ENCODE measurements around the gene GLDC. TPM values are rescaled to one million over a fixed set of nuclear protein-coding genes. Genes with fewer than 3 reads are reported as not detected.
"Not testable (repeated sequence)": the region's sequence is repeated elsewhere in the genome, so short reads cannot be mapped to it uniquely, and the experiment has no call there.

The GLDC gene
- total and polyA plus RNA-seq, 4 donors, result 0.10 to 1.5 (median 0.74) TPM

DNA sequence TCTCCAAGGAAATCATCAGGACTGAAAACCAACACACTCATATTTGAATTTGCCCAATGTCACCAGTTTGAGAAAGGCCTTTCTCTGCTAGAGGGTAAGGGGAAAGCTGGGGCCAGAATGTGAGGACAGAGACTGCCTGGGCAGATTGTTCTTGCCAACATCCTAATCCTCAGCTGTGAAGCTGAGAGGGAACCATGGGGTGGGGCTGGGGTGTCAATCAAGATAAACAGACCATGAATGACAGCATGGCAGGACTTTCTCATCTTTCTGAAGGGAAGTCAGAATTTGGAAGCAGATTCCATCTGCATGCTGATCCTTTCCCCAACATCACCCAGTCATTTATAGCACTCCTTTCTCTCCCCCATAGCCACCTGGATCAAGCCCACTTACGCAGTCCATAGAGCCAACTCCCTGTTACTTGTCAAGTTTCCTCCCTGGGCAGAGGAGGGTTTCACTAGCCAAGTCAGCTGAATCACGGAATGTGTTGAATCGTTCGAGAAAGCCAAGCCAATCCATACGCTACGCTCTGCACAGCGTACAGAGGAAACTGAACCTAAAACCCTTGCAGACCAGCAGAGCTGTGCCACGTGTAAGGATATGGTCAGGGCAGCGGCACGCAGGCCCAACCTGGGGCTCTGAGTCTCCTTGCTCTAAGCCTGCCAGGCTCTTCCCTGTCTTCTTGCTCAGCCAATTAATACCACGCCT lies 14.9 kb downstream of the GLDC start:
- DNase-seq, result no peak
- ATAC-seq (ENCODE audit: insufficient read depth, low FRiP score), result no peak
- H3K36me3 ChIP-seq (ENCODE audit: control insufficient read depth in 4 of 4, insufficient read depth in 4 of 4, low read length in 4 of 4), result no peaks in the 10 kb centered on the region

GRCh38 chr9:6628704-6629103 lies 16.8 kb downstream of the GLDC start:
- ATAC-seq (ENCODE audit: insufficient read depth, low FRiP score) (no peak), DNase-seq (no peak)
- TF ChIP-seq, protein P1, sequence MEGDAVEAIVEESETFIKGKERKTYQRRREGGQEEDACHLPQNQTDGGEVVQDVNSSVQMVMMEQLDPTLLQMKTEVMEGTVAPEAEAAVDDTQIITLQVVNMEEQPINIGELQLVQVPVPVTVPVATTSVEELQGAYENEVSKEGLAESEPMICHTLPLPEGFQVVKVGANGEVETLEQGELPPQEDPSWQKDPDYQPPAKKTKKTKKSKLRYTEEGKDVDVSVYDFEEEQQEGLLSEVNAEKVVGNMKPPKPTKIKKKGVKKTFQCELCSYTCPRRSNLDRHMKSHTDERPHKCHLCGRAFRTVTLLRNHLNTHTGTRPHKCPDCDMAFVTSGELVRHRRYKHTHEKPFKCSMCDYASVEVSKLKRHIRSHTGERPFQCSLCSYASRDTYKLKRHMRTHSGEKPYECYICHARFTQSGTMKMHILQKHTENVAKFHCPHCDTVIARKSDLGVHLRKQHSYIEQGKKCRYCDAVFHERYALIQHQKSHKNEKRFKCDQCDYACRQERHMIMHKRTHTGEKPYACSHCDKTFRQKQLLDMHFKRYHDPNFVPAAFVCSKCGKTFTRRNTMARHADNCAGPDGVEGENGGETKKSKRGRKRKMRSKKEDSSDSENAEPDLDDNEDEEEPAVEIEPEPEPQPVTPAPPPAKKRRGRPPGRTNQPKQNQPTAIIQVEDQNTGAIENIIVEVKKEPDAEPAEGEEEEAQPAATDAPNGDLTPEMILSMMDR (IDR thresholded peaks at IDR 0.05; ENCODE audit: control extremely low read depth, extremely low read depth), result no peak
- Histone ChIP-seq H3K4me3 (no peak overlapping the region), H3K27ac (ENCODE audit: low read depth in 1 of 2, low read length in 1 of 2) (no peak overlapping the region), H3K9ac (ENCODE audit: insufficient read depth in 1 of 2, low read length in 2 of 2) (no peak overlapping the region), H3K4me1 (ENCODE audit: control insufficient read depth in 5 of 5, insufficient read depth in 5 of 5, low read length in 5 of 5) (no peaks in the 10 kb centered on the region), H3K9me3 (ENCODE audit: control insufficient read depth in 4 of 4, insufficient read depth in 3 of 4, low read length in 3 of 4) (no peaks in the 10 kb centered on the region), H3K36me3 (ENCODE audit: control insufficient read depth in 4 of 4, insufficient read depth in 4 of 4, low read length in 4 of 4) (no peaks in the 10 kb centered on the region), H3K27me3 (ENCODE audit: control insufficient read depth in 3 of 3, insufficient read depth in 3 of 3, low read length in 2 of 3) (no peaks in the 10 kb centered on the region)
- 58 to 61% methylated on average over 2 of the region's 2 CpGs for WGBS, 2 donors

More for the DNA sequence above, 14.9 kb downstream of the GLDC start:
- H3K27ac ChIP-seq (ENCODE audit: low read depth in 1 of 2, low read length in 1 of 2), result no peak overlapping the region
- H3K9me3 ChIP-seq (ENCODE audit: control insufficient read depth in 4 of 4, insufficient read depth in 3 of 4, low read length in 3 of 4), result no peaks in the 10 kb centered on the region
- no peak overlapping the region for H3K4me3 ChIP-seq
- H3K4me1 ChIP-seq (ENCODE audit: control insufficient read depth in 5 of 5, insufficient read depth in 5 of 5, low read length in 5 of 5), result no peaks in the 10 kb centered on the region
- no peak overlapping the region for H3K9ac ChIP-seq (ENCODE audit: insufficient read depth in 1 of 2, low read length in 2 of 2)
- WGBS, 2 donors, result 88 to 89% methylated on average over 11 of the region's 11 CpGs
- TF ChIP-seq, protein P1 (IDR thresholded peaks at IDR 0.05; ENCODE audit: control extremely low read depth, extremely low read depth), result no peak
- H3K27me3 ChIP-seq (ENCODE audit: control insufficient read depth in 3 of 3, insufficient read depth in 3 of 3, low read length in 2 of 3), result peaks cover 0 to 3% (median 0%) of the 10 kb centered on the region in 3 donors

- Histone ChIP-seq H3K4me3 (no peak overlapping the region), H3K27ac (ENCODE audit: low read depth in 1 of 2, low read length in 1 of 2) (no peak overlapping the region), H3K9me3 (ENCODE audit: control insufficient read depth in 4 of 4, insufficient read depth in 3 of 4, low read length in 3 of 4) (peaks cover 0 to 2% (median 0%) of the 10 kb centered on the region in 4 donors), H3K9ac (ENCODE audit: insufficient read depth in 1 of 2, low read length in 2 of 2) (no peak overlapping the region), H3K4me1 (ENCODE audit: control insufficient read depth in 5 of 5, insufficient read depth in 5 of 5, low read length in 5 of 5) (no peaks in the 10 kb centered on the region), H3K27me3 (ENCODE audit: control insufficient read depth in 3 of 3, insufficient read depth in 3 of 3, low read length in 2 of 3) (no peaks in the 10 kb centered on the region), H3K36me3 (ENCODE audit: control insufficient read depth in 4 of 4, insufficient read depth in 4 of 4, low read length in 4 of 4) (no peaks in the 10 kb centered on the region)
- WGBS, 2 donors, result 47% methylated on average over 2 of the region's 2 CpGs
- no peak for DNase-seq
- no peak for ATAC-seq (ENCODE audit: insufficient read depth, low FRiP score)
- TF ChIP-seq, protein P1 (IDR thresholded peaks at IDR 0.05; ENCODE audit: control extremely low read depth, extremely low read depth), result no peak
Observed at GRCh38 chr9:6625363-6625762, 20.2 kb downstream of the GLDC start.

DNA sequence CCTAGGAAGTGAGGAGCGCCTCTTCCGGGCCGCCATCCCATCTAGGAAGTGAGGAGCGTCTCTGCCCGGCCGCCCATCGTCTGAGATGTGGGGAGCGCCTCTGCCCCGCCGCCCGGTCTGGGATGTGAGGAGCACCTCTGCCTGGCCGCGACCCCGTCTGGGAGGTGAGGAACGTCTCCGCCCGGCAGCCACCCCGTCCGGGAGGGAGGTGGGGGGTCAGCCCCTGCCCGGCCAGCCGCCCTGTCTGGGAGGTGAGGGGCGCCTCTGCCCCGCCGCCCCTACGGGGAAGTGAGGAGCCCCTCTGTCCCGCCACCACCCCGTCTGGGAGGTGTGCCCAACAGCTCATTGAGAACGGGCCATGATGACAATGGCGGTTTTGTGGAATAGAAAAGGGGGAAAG lies 22.7 kb downstream of the GLDC start:
- H3K36me3 ChIP-seq (ENCODE audit: control insufficient read depth in 4 of 4, insufficient read depth in 4 of 4, low read length in 4 of 4); H3K4me1 ChIP-seq (ENCODE audit: control insufficient read depth in 5 of 5, insufficient read depth in 5 of 5, low read length in 5 of 5); ATAC-seq (ENCODE audit: insufficient read depth, low FRiP score); DNase-seq; H3K9me3 ChIP-seq (ENCODE audit: control insufficient read depth in 4 of 4, insufficient read depth in 3 of 4, low read length in 3 of 4); H3K4me3 ChIP-seq; H3K9ac ChIP-seq (ENCODE audit: insufficient read depth in 1 of 2, low read length in 2 of 2); H3K27ac ChIP-seq (ENCODE audit: low read depth in 1 of 2, low read length in 1 of 2); H3K27me3 ChIP-seq (ENCODE audit: control insufficient read depth in 3 of 3, insufficient read depth in 3 of 3, low read length in 2 of 3): not testable (repeated sequence)
- WGBS, 2 donors, result 92 to 100% methylated on average over 3 to 15 of the region's 29 CpGs
